Measurements from ENCODE around the gene MYO18A.

MYO18A gene

GRCh38 chr17:29091606-29092289 lies 88.5 kb downstream of the MYO18A start:
- TF ChIP-seq POLR2AphosphoS5 (IDR thresholded peaks at IDR 0.05; ENCODE audit: low read depth) = no peak
- TF ChIP-seq CTCF (IDR thresholded peaks at IDR 0.05; ENCODE audit: insufficient read depth, low read length) = no peak
- no peak for TF ChIP-seq GABPA (IDR thresholded peaks at IDR 0.05; ENCODE audit: low read depth)
- TF ChIP-seq REST (IDR thresholded peaks at IDR 0.05; ENCODE audit: insufficient replicate concordance, low read depth) = no peak
- no peak for TF ChIP-seq SPI1 (IDR thresholded peaks at IDR 0.05; ENCODE audit: borderline replicate concordance, low read depth)
- H3K4me3 ChIP-seq (replicated peaks; ENCODE audit: insufficient read depth, low read length) = no peak overlapping the region
- DNase-seq (ENCODE audit: low read depth in 1 of 2, low spot score in 1 of 2) = no peak
- no peak overlapping the region for H3K27ac ChIP-seq (replicated peaks)
- H3K27me3 ChIP-seq (ENCODE audit: insufficient read depth, poor library complexity, severe bottlenecking) = no peaks in the 10 kb centered on the region

- Histone ChIP-seq H3K27ac (replicated peaks) (no peak overlapping the region), H3K27me3 (ENCODE audit: insufficient read depth, poor library complexity, severe bottlenecking) (no peaks in the 10 kb centered on the region), H3K4me3 (replicated peaks; ENCODE audit: insufficient read depth, low read length) (no peak overlapping the region)
- TF ChIP-seq GABPA (IDR thresholded peaks at IDR 0.05; ENCODE audit: low read depth) (no peak), REST (IDR thresholded peaks at IDR 0.05; ENCODE audit: insufficient replicate concordance, low read depth) (no peak), SPI1 (IDR thresholded peaks at IDR 0.05; ENCODE audit: borderline replicate concordance, low read depth) (no peak), CTCF (IDR thresholded peaks at IDR 0.05; ENCODE audit: insufficient read depth, low read length) (no peak), POLR2AphosphoS5 (IDR thresholded peaks at IDR 0.05; ENCODE audit: low read depth) (no peak)
- DNase-seq (ENCODE audit: low read depth in 1 of 2, low spot score in 1 of 2) = no peak
These were observed 89.2 kb downstream of the MYO18A start for GRCh38 chr17:29090750-29091605.

- Histone ChIP-seq H3K27me3 (ENCODE audit: insufficient read depth, poor library complexity, severe bottlenecking) (no peaks in the 10 kb centered on the region), H3K4me3 (replicated peaks; ENCODE audit: insufficient read depth, low read length) (no peak overlapping the region), H3K27ac (replicated peaks) (no peak overlapping the region)
- no peak for DNase-seq (ENCODE audit: low read depth in 1 of 2, low spot score in 1 of 2)
- TF ChIP-seq REST (IDR thresholded peaks at IDR 0.05; ENCODE audit: insufficient replicate concordance, low read depth) (no peak), POLR2AphosphoS5 (IDR thresholded peaks at IDR 0.05; ENCODE audit: low read depth) (no peak), SPI1 (IDR thresholded peaks at IDR 0.05; ENCODE audit: borderline replicate concordance, low read depth) (no peak), CTCF (IDR thresholded peaks at IDR 0.05; ENCODE audit: insufficient read depth, low read length) (no peak), GABPA (IDR thresholded peaks at IDR 0.05; ENCODE audit: low read depth) (no peak)
These were observed 90.1 kb downstream of the MYO18A start for GRCh38 chr17:29090108-29090507.
